PFSK-1 (cell line): ENCODE results near the gene FAM9C.

Experiments
- FOXP2 ChIP-seq: optimal IDR thresholded peaks from 2 replicates; pipeline ENCODE3; 2011; ENCODE audit warnings: borderline replicate concordance, control low read depth, inconsistent platforms; ENCODE audit not compliant: insufficient read depth; ENCODE audit errors: extremely low read length, extremely low read depth
- POLR2AphosphoS5 ChIP-seq: IDR thresholded peaks from 2 replicates; pipeline ENCODE4 v1.6.1; 2012; ENCODE audit warnings: low read depth, mild to moderate bottlenecking, control low read depth, low read length, moderate library complexity
- SIN3A ChIP-seq: IDR thresholded peaks from 2 replicates; pipeline ENCODE4 v1.6.1; 2012; ENCODE audit warnings: mild to moderate bottlenecking, low read length, moderate library complexity, borderline replicate concordance; ENCODE audit not compliant: insufficient read depth
- TAF1 ChIP-seq: IDR thresholded peaks from 2 replicates; pipeline ENCODE4 v1.6.1; 2012; ENCODE audit warnings: low read length, control low read depth, borderline replicate concordance; ENCODE audit not compliant: insufficient read depth
- TF ChIP-seq, protein P1 (sequence below), 2 experiments: IDR thresholded peaks; 2 replicates each; pipeline versions ENCODE4 v1.6.1 to v1.8.0; 2011 to 2012; ENCODE audit warnings: low read depth in 2 of 2, low read length in 2 of 2, control low read depth in 1 of 2, inconsistent platforms in 1 of 2, mild to moderate bottlenecking in 1 of 2, moderate library complexity in 1 of 2; ENCODE audit not compliant: insufficient read depth in 1 of 2

Gene FAM9C

DNA sequence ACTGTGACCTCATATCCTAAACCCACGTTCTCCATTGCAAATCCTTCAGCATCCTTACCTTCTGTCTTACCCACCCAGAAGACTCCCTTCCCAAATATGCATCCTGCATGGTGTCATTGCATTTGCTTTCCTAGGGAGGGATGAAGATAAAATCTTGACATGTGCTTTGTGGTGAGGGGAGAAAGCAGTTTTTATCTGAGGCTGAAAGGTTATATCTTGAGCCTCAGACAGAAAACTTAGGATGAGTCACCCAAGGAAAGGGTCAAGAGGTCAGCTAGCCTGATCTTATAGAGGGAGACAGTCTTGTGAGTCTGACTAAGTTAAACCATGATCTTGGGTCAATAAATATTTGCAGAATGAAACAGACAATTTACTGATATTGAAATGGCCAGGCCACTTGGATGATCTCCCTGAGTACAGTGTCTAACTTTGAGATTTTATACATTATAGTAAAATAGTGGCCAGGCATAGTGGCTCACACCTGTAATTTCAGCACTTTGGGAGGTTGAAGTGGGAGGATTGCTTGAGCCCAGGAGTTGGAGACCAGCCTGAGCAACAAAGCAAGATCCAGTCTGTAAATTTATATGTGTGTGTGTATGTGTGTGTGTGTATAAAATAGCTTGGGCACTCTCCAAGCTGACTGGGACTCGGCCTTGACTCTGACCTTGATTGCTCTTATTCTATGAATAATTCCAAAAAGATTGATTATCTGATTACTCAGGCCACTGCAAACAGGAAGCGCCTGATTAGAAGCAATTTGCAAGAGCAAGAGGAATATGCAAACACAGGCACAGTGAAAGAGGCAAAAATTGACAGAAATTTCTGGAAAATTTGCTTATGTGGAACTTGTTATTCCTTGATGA, 15.4 kb upstream of the FAM9C start:
- TF ChIP-seq FOXP2 = no peak

DNA sequence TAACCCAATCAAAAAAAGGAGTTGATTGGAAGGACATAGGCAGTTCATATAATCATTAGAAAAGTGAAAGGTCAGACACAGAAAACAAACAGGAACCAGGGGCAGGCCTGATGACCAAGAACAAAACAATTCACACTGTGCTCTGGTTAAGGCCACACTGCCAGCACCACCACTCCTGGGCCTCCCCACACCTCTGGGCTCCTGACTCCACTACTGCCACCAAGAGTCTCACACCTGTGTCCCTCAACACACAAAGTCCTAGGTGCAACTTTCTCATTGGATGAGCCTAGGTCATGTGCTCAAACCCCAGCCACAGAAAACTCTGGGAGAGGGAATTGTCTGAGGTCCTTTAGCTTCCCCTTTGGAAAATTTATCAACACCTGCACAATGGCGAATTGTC, 11.1 kb upstream of the FAM9C start:
- TF ChIP-seq FOXP2 = no peak

DNA sequence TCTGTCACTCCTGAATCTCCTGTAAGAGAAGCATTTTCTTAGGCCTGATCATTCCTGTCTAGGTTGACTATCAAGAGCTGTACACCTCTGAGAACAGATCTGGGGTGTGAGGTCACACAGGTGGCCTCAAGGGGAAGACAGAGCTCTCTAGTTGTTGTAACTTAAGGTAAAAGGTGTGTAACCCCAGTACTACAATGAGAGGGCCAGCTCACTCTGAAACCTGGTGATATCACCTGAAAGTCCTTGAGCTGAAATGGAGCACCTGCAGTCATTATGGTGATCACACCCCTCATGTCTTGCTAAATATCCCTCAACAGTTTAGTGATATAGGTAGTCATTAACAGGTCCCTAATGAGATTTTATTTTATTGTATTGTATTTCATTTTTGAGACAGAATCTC, 8.8 kb upstream of the FAM9C start:
- TF ChIP-seq TAF1 (no peak), FOXP2 (no peak), POLR2AphosphoS5 (no peak), SIN3A (no peak)
- TF ChIP-seq, protein P1, sequence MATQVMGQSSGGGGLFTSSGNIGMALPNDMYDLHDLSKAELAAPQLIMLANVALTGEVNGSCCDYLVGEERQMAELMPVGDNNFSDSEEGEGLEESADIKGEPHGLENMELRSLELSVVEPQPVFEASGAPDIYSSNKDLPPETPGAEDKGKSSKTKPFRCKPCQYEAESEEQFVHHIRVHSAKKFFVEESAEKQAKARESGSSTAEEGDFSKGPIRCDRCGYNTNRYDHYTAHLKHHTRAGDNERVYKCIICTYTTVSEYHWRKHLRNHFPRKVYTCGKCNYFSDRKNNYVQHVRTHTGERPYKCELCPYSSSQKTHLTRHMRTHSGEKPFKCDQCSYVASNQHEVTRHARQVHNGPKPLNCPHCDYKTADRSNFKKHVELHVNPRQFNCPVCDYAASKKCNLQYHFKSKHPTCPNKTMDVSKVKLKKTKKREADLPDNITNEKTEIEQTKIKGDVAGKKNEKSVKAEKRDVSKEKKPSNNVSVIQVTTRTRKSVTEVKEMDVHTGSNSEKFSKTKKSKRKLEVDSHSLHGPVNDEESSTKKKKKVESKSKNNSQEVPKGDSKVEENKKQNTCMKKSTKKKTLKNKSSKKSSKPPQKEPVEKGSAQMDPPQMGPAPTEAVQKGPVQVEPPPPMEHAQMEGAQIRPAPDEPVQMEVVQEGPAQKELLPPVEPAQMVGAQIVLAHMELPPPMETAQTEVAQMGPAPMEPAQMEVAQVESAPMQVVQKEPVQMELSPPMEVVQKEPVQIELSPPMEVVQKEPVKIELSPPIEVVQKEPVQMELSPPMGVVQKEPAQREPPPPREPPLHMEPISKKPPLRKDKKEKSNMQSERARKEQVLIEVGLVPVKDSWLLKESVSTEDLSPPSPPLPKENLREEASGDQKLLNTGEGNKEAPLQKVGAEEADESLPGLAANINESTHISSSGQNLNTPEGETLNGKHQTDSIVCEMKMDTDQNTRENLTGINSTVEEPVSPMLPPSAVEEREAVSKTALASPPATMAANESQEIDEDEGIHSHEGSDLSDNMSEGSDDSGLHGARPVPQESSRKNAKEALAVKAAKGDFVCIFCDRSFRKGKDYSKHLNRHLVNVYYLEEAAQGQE (IDR thresholded peaks at IDR 0.05; ENCODE audit: insufficient read depth in 1 of 2, low read depth in 2 of 2, low read length in 2 of 2) = no peak

DNA sequence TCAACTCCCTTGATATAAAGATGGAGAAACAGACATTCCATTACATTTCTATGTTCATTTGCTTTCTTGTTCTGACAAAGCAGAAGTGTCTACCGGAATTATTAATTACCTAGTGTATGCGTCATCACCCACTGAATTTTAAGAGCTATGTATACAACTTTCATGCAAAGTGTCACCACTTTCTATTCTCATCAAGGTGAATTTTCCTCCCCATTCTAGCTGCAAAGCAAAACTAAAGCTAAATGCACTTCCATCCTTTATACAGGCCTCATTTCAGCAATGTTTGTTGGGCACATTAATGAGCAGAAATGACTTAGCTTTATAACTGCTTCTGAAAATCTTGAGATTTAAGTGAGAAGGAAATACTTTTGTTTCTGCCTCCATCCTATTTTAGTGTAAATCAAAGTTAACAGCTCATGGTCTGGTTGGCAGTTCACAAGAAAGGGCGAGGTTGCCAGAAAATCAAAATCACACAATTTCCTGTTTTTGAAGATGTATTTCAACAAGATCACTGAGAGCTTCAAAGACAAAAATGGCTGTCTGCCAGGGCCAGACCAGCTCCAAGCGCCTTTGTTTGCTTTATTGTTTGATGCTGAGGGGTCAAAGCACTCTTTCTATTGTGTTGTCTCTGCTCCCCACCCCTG, 7.2 kb upstream of the FAM9C start:
- no peak for TF ChIP-seq FOXP2
- TF ChIP-seq POLR2AphosphoS5 = no peak
- TF ChIP-seq SIN3A = no peak
- TF ChIP-seq, protein P1 (IDR thresholded peaks at IDR 0.05; ENCODE audit: insufficient read depth in 1 of 2, low read depth in 2 of 2, low read length in 2 of 2) = no peak
- no peak for TF ChIP-seq TAF1

DNA sequence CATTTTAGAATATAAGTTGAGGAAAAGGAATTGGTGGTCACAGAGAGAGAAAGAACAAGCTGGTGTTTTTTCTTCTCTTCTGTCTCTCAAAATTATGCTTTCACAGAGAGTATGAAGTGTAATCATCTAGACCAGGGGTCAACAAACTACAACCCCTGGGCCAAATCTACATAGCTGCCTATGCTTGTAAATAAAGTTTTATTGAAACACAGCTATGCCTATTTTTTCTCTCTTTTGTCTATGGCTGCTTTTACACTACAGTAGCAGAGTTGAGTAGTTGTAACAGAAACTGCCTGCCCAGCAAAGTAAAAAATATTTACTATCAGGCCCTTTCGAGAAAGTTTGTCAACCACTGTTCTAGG, 6.7 kb upstream of the FAM9C start:
- TF ChIP-seq FOXP2 (no peak), SIN3A (no peak), POLR2AphosphoS5 (no peak), TAF1 (no peak)
- TF ChIP-seq, protein P1 (IDR thresholded peaks at IDR 0.05; ENCODE audit: insufficient read depth in 1 of 2, low read depth in 2 of 2, low read length in 2 of 2) = no peak

DNA sequence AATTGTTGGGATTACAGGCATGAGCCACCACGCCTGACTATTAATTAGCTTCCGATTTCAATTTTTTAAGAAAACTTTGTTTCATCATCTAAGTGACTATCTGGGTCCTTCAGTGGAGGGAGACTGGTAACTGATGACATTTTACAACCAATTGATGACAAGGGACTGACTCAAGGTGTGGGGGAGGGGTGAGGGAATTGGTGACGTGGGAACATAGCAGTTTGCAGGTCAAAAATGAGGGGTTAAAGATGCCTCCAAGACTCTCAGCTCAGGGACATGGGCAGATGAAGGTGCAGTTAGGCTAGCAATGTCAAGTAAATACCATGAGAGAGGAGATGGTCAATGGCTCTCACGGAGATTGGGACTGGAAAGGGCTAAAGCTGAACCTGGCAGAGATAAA, 5.7 kb upstream of the FAM9C start:
- no peak for TF ChIP-seq FOXP2
- TF ChIP-seq POLR2AphosphoS5 = no peak
- TF ChIP-seq TAF1 = no peak
- no peak for TF ChIP-seq SIN3A
- TF ChIP-seq, protein P1 (IDR thresholded peaks at IDR 0.05; ENCODE audit: insufficient read depth in 1 of 2, low read depth in 2 of 2, low read length in 2 of 2) = no peak
